GM23248 (cell line): ENCODE data around the gene ZNF831.

Source experiments
- EZH2 ChIP-seq: fragments of 200-600 bp; sonication (generic); IDR thresholded peaks from 2 replicates; pipeline ENCODE4 v1.6.1; 2018; ENCODE audit warnings: antibody characterized with exemption, mild to moderate bottlenecking; ENCODE audit not compliant: insufficient read depth, poor library complexity, severe bottlenecking
- EZH2phosphoT487 ChIP-seq: fragments of 200-600 bp; sonication (generic); IDR thresholded peaks from 2 replicates; pipeline ENCODE4 v1.6.1; 2018; ENCODE audit warnings: antibody characterized with exemption, moderate library complexity, mild to moderate bottlenecking, low read depth; ENCODE audit not compliant: insufficient read depth

- no peak for TF ChIP-seq EZH2
- TF ChIP-seq EZH2phosphoT487, result no peak
Observed at GRCh38 chr20:59192533-59192896, 28.9 kb downstream of the ZNF831 start.
